ENCODE data around the gene PKNOX1.
"Not testable (repeated sequence)": the region's sequence is repeated elsewhere in the genome, so short reads cannot be mapped to it uniquely, and the experiment has no call there.

The PKNOX1 gene

GRCh38 chr21:43021191-43021590 lies 46.8 kb downstream of the PKNOX1 start:
- no peak for DNase-seq

GRCh38 chr21:43021756-43022600 lies 47.6 kb downstream of the PKNOX1 start:
- no peak for DNase-seq

GRCh38 chr21:43023175-43023574 lies 48.8 kb downstream of the PKNOX1 start:
- no peak for DNase-seq

- DNase-seq = no peak
Observed at GRCh38 chr21:43024439-43025136, 50.2 kb downstream of the PKNOX1 start.

GRCh38 chr21:43025636-43026180 lies 51.3 kb downstream of the PKNOX1 start:
- no peak for DNase-seq

- no peak for DNase-seq
Observed at GRCh38 chr21:43027846-43028731, 53.7 kb downstream of the PKNOX1 start.

- no peak for DNase-seq
Observed at GRCh38 chr21:43029785-43030184, 55.4 kb downstream of the PKNOX1 start.

GRCh38 chr21:43031121-43031619 lies 56.8 kb downstream of the PKNOX1 start:
- no peak for DNase-seq

GRCh38 chr21:43034101-43034500 lies 59.7 kb downstream of the PKNOX1 start:
- no peak for DNase-seq

- DNase-seq = no peak
Observed at GRCh38 chr21:43034826-43035225, 60.5 kb downstream of the PKNOX1 start.

- DNase-seq = not testable (repeated sequence)
Observed at GRCh38 chr21:43036889-43037288, 62.5 kb downstream of the PKNOX1 start.

- DNase-seq = not testable (repeated sequence)
Observed at GRCh38 chr21:43037918-43038658, 63.7 kb downstream of the PKNOX1 start.

GRCh38 chr21:43038659-43039044 lies 64.3 kb downstream of the PKNOX1 start:
- DNase-seq = not testable (repeated sequence)

GRCh38 chr21:43042169-43042568 lies 67.8 kb downstream of the PKNOX1 start:
- DNase-seq = not testable (repeated sequence)

- DNase-seq = not testable (repeated sequence)
Observed at GRCh38 chr21:43043291-43043690, 68.9 kb downstream of the PKNOX1 start.

- DNase-seq = not testable (repeated sequence)
Observed at GRCh38 chr21:43044547-43044946, 70.2 kb downstream of the PKNOX1 start.

- DNase-seq = not testable (repeated sequence)
Observed at GRCh38 chr21:43045165-43045875, 71.0 kb downstream of the PKNOX1 start.

GRCh38 chr21:43045876-43046821 lies 71.8 kb downstream of the PKNOX1 start:
- not testable (repeated sequence) for DNase-seq

- not testable (repeated sequence) for DNase-seq
Observed at GRCh38 chr21:43053112-43053511, 78.8 kb downstream of the PKNOX1 start.

Measured in activated CD4-positive, CD25-positive, alpha-beta regulatory T cell (primary cell).